Activated effector memory CD4-positive, alpha-beta T cell treated with Interleukin-2 at 50 U/mL for 16 hours (primary cell): ENCODE measurements around the gene TMEM72.
A peak's percentile ranks its signal among the peaks of the same experiment; 100 is the strongest.

Source experiments
- DNase-seq: peaks from one replicate; pipeline ENCODE4 v3.0.0-alpha.2; 2020

The TMEM72 gene

GRCh38 chr10:44969854-44970253 is 58.7 kb downstream of the TMEM72 start:
- DNase-seq, result no peak

DNA sequence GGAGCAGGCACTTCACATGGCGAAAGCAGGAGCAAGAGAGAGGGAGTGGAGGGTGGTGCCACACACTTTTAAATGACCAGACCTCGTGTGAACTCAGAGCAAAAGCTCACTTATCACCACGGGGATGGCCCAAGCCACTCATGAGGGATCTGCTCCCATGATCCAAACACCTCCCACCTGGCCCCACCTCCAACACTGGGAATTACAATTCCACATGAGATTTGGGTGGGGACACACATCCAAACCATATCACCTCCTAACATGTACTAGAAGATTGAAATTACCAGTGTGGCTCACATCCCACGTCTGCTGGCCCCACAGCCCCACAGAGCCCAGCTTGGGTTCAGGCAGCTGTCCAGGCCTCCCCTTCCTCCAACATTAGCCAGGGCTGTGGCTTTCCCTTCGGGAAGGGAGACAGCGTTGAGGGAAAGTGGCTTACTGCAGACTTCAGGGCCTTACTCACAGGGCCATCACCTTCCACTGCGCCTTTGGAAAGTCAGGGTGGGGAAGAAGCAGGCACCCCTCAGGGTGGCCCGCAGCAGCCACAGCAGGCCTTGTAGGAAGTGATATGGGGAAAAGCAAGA is 59.8 kb downstream of the TMEM72 start:
- no peak for DNase-seq

GRCh38 chr10:44971434-44971833 is 60.3 kb downstream of the TMEM72 start:
- DNase-seq, result no peak

GRCh38 chr10:44971935-44972757 is 61.0 kb downstream of the TMEM72 start:
- no peak for DNase-seq

- DNase-seq, result no peak
Observed at GRCh38 chr10:44972874-44973306, 61.8 kb downstream of the TMEM72 start.

- no peak for DNase-seq
Observed at GRCh38 chr10:44973323-44974081, 62.4 kb downstream of the TMEM72 start.

DNA sequence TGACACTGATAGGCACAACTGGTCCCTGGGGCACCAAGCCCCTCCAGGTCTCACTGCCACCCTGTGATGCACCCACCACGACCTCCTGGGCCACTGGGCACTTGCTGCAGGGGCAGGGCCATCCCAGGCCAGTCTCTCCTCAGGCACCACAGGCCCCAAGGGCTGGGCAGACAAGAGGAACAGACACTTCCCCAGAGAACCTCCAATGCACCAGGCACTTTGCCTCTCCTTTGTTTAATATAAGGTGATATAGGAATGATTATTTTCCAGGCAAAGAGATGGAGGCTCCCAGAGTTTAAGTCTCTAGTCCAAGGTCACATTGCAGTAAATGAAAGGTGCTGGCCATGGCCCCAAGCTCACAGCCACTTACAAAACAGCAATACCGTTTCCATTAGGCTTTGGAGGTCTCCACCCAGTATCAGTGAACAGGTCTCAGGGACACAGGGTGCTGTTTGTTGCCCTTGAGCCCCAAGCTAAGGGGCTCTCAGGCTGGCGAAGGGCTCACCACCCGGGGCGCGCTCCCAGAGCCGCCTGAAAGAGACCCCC is 63.0 kb downstream of the TMEM72 start:
- DNase-seq, result no peak

GRCh38 chr10:44974628-44975430 is 63.7 kb downstream of the TMEM72 start:
- peak; percentile 58 for DNase-seq

DNA sequence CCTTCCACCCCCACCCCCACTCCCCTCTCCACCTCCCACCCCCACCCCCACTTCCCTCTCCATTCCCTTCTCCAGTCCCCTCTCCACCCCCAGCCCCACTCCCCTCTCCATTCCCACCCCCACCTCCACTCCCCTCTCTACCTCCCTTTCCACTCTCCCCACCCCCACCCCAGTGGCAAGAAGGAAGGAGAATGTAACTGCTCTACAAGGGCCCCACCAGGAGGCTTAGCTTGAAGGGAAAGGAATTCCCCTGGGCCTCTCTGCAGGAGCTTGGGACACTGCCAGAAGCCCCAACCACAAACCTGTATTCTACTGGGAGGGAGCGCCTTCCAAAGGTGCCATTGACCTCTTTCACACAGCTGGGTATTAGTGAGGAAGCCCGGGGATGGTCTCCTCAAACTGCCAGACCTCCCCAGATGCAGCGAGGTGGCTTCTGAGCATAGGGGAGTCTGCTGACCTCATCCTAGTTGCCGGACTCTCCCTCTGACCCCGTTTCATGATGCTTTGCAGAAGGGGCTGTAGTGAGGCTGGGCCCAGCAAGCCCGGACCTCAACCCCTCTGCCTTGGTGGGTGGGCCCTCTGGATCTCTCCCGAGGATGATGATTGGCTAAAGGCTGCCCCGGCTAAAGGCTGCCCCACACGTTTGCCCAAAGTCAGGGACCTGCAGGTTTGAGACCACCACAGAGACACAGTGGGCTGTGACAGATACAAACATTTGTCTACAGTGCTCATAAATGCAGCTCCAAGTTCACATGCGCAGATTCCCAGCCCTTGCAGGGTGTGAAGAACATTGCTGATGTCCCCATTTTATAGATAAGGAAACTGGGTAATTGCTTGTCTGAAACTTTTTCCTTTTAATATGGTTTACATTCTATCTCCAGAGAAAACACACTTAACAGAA is 64.5 kb downstream of the TMEM72 start:
- no peak for DNase-seq

- no peak for DNase-seq
Observed at GRCh38 chr10:44976352-44977198, 65.4 kb downstream of the TMEM72 start.

DNA sequence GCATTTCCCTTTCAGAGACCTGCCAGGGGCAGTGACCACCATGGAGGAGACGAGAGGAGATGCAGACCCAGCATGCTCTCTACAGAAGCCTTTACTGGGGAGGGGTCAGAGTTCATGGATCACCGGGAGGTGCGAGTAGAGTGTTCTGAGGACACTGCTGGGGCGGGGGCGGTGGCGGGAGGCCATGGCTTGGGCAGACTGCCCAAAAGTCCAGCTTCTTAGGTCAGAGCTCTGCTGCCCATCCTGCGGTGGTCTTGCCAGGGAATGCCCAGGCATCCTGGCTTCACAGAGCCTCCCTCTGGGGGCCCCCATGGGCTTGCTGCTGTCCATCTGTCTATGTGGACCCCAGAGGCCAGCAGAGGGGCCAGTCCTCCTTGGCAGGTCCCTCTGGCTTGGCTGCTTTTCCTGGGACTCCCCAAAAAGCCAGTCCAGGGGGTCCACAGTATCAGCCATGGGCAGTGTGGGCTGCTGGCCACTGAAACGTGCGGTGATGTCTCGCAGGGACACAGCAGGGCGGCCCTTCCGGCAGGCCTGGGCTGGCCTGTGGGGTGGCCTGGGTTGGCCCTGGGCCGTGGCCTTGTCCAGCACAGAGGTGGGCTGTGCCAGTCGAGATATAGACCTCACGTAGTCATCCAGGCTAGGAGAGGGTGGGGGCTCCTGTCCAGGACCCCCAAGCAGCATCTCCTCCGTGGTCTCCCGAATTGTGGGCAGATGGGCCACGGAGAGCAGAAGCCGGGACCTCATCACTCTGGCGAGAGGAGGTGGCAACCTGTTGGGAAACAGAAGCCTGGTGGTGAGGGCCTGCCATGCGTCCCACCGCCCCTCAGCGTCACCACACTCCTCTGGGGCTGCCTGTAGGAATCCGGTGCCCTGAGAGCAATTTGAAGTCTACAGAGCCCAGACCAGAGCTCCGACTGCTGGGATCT is 66.4 kb downstream of the TMEM72 start:
- no peak for DNase-seq

DNA sequence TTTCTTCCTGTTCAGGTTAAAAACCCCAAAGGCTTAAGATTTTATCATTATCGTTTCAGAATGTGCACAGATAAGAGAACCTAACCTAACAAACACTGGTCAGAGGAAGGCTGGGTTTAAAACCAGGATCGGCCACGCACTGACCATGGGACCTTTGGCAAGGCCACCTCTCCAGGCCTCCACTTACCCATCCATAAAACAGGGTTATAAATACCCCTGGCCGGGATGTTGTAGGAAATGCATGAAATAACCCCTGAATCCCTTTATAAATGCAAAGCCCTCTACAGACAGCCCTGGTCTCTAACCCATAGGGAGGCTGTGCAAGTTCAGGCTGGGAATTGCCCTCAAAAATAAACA is 67.1 kb downstream of the TMEM72 start:
- no peak for DNase-seq

DNA sequence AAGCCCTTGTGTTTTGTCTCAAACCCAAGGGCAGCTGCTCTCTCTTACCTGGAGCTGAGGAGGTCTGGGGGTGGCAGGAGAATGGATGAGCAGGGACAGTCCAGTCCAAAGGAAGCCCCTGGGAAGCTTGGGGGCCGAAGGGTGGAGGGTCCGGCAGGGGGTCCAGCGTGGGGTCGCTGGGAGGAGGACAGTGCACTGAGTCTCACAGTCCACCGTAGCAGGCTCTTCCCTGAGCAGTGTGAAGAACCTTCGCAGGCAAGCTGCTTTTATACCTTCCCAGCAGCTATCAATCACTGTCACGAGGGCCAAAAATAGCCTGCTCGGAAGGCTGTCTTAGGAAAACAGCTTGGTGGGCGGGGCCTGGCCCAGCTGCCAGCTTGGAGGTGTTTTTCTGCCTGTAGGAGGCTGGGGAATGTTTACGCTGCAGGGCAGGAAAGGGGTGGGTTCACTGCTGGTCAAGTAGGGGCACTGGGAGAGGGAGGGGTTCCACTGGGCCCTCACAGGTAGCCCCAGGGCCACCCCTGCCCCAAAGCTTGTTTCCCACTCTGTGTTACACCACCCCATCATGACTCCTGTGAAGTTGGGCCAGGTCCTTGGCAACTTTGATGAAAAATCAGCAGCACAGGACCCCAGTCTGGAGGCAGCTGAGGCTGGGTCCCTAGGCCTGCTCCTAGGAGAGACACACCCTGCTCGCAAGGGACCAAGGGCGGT is 67.6 kb downstream of the TMEM72 start, which contains the start of gene DEPP1:
Gene DEPP1, minus strand, starts transcription at position 240 of the 711 bp plus-strand sequence. CDS start 779 bp downstream, outside the sequence.
- DNase-seq, result no peak

- no peak for DNase-seq
Observed at GRCh38 chr10:44979281-44980191, 68.4 kb downstream of the TMEM72 start.

- no peak for DNase-seq
Observed at GRCh38 chr10:44980309-44981171, 69.4 kb downstream of the TMEM72 start.
